ENCODE data around the gene RASSF7. TPM values are rescaled to one million over a fixed set of nuclear protein-coding genes. Genes with fewer than 3 reads are reported as not detected.

Gene RASSF7
- total RNA-seq, 6 experiments from 2014 or later, result 10.1 to 18.8 (median 12.7) TPM

GRCh38 chr11:557328-558132 lies 3.2 kb upstream of the RASSF7 start:
- TF ChIP-seq, protein P1, sequence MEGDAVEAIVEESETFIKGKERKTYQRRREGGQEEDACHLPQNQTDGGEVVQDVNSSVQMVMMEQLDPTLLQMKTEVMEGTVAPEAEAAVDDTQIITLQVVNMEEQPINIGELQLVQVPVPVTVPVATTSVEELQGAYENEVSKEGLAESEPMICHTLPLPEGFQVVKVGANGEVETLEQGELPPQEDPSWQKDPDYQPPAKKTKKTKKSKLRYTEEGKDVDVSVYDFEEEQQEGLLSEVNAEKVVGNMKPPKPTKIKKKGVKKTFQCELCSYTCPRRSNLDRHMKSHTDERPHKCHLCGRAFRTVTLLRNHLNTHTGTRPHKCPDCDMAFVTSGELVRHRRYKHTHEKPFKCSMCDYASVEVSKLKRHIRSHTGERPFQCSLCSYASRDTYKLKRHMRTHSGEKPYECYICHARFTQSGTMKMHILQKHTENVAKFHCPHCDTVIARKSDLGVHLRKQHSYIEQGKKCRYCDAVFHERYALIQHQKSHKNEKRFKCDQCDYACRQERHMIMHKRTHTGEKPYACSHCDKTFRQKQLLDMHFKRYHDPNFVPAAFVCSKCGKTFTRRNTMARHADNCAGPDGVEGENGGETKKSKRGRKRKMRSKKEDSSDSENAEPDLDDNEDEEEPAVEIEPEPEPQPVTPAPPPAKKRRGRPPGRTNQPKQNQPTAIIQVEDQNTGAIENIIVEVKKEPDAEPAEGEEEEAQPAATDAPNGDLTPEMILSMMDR (IDR thresholded peaks at IDR 0.05), result no peak
- H3K4me1 Mint-ChIP-seq (ENCODE audit: low read depth), result no peaks in the 10 kb centered on the region
- no peaks in the 10 kb centered on the region for H3K36me3 Mint-ChIP-seq (ENCODE audit: low read depth)
- H3K4me3 Mint-ChIP-seq, result no peak overlapping the region
- peaks cover 10% of the 10 kb centered on the region for H3K27me3 Mint-ChIP-seq (ENCODE audit: insufficient read depth)
- no peak for DNase-seq
- no peaks in the 10 kb centered on the region for H3K9me3 Mint-ChIP-seq
- H3K27ac Mint-ChIP-seq, result no peak overlapping the region

DNA sequence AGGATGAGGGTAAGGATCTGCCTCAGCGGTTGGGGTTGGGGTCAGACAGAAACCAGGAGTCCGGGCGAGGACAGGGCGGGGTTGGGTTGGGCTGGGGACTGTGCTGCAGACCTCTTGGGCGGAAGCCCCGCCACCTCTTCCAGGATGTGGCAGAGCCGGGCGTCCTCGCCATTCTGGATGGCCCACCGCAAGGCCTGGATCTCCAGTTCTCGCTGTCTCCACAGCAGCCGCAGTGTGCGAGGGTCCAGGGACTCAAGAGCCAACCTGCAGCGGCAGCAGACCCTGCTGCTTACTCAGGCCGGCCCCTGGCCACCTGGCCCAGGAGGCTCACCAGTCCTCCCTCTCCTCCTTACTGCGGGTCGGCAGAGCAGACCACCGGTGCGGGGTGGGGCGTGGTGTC lies 2.3 kb upstream of the RASSF7 start:
- no peak for DNase-seq
- Mint-ChIP-seq H3K4me1 (ENCODE audit: low read depth) (no peaks in the 10 kb centered on the region), H3K9me3 (no peaks in the 10 kb centered on the region), H3K36me3 (ENCODE audit: low read depth) (no peaks in the 10 kb centered on the region), H3K27ac (no peak overlapping the region), H3K4me3 (no peak overlapping the region), H3K27me3 (ENCODE audit: insufficient read depth) (peaks cover 10% of the 10 kb centered on the region)
- TF ChIP-seq, protein P1 (IDR thresholded peaks at IDR 0.05), result no peak

DNA sequence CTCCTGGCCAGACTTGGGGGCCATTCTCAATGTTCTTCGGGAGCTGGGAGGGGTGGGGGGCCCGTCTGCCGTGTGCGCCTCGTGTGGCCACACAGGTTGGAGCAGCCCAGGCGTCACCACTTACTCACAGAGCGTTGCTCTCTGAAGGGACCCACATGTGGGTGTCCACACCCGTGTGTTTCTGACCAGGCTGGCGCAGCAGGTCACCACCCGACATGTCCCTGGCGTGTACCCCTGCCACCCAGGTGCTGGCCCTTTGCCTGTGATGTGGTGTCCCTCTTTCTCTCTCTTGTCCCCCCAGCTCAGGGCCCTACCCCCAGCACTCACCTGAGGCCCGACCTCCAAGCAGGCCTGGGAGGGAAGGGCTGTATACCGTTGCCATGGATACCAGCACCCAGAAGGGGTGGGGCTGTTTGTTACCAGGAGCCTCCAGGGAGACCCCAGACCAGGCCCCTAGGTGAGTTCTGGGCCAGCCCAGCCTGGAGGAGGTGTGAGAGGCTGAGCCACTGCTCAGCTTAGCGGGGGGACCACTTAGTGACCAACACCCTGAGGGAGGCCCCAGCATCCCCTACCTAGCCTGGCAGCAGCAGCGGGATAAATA lies 1.6 kb upstream of the RASSF7 start:
- H3K36me3 Mint-ChIP-seq (ENCODE audit: low read depth), result no peaks in the 10 kb centered on the region

DNA sequence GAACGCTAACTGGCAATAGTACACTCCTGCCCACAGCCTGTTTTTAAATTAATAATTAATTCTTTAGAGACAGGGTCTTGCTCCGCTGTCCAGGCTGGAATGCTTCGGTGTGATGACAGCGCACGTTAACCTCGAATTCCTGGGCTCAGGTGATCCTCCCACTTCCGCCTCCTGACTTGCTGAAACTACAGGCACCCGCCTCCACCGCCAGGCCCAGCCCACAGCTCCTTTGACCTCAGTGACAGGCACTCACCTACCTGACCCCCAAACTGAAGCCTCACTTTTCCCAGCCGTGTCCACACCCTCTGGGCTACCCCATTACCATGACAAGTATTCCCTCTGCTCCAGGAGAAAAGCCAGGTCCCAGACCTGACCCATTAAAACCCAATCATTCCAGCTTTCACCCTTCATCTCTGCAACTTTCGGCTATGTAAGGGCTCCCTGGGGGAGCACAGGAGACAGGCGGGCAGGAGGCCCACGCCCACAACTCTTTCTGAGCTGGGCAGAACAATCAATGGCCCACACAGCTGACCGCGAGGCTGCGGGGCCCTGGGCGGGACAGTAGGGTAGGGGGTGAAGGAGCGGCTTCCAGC lies 962 bp upstream of the RASSF7 start:
- peak overlapping the region; percentile 64 for H3K4me3 Mint-ChIP-seq
- H3K9me3 Mint-ChIP-seq, result no peaks in the 10 kb centered on the region
- no peaks in the 10 kb centered on the region for H3K4me1 Mint-ChIP-seq (ENCODE audit: low read depth)
- TF ChIP-seq, protein P1 (IDR thresholded peaks at IDR 0.05), result no peak
- peaks cover 10% of the 10 kb centered on the region for H3K27me3 Mint-ChIP-seq (ENCODE audit: insufficient read depth)
- no peak overlapping the region for H3K27ac Mint-ChIP-seq
- no peak for DNase-seq
- H3K36me3 Mint-ChIP-seq (ENCODE audit: low read depth), result no peaks in the 10 kb centered on the region

More for the DNA sequence above, 1.6 kb upstream of the RASSF7 start:
- Mint-ChIP-seq H3K4me3 (no peak overlapping the region), H3K4me1 (ENCODE audit: low read depth) (no peaks in the 10 kb centered on the region), H3K9me3 (no peaks in the 10 kb centered on the region), H3K27me3 (ENCODE audit: insufficient read depth) (peaks cover 10% of the 10 kb centered on the region), H3K27ac (no peak overlapping the region)
- TF ChIP-seq, protein P1 (IDR thresholded peaks at IDR 0.05), result peak; percentile 24; the same call in 1 of the 2 replicates
- DNase-seq, result no peak

- TF ChIP-seq, protein P1 (IDR thresholded peaks at IDR 0.05), result no peak
- no peaks in the 10 kb centered on the region for H3K36me3 Mint-ChIP-seq (ENCODE audit: low read depth)
- peak overlapping the region; percentile 88 for H3K4me3 Mint-ChIP-seq
- peak overlapping the region; percentile 43; the same call in 1 of the 2 replicates for H3K27ac Mint-ChIP-seq
- peaks cover 8% of the 10 kb centered on the region for H3K27me3 Mint-ChIP-seq (ENCODE audit: insufficient read depth)
- H3K4me1 Mint-ChIP-seq (ENCODE audit: low read depth), result no peaks in the 10 kb centered on the region
- no peaks in the 10 kb centered on the region for H3K9me3 Mint-ChIP-seq
- peak; percentile 37 for DNase-seq
Measured at GRCh38 chr11:561148-562003, 606 bp downstream of the RASSF7 start.

Measured in HFFc6 (cell line).